B cell (primary cell): ENCODE measurements around the gene FAM107B. TPM values are rescaled to one million over a fixed set of nuclear protein-coding genes. Genes with fewer than 3 reads are reported as not detected.

Experiments used
- ATAC-seq: fragments of 200-7000 bp; cut with Tn5 transposase; one replicate; pipeline ENCODE4 v1.10.0; 2021; ENCODE audit warnings: low read depth, mild to moderate bottlenecking, moderate number of reproducible peaks, moderate library complexity
- CTCF ChIA-PET: fragments of 350-600 bp; sonication (Branson Sonifier 250); formaldehyde crosslinking; loops from one replicate; lab custom pipeline; 2021; ENCODE audit warnings: antibody characterized with exemption, inconsistent platforms; lab: Charles Lee
- POLR2A ChIA-PET: fragments of 350-600 bp; sonication (Branson Sonifier 250); formaldehyde crosslinking; loops from one replicate; lab custom pipeline; 2021; ENCODE audit warnings: antibody characterized with exemption; lab: Charles Lee
- DNase-seq: peaks from one replicate; pipeline ENCODE4 v3.0.0; 2013
- H2AFZ ChIP-seq: 2 replicates; pipeline ENCODE4 v1.6.1; 2012; ENCODE audit warnings: mild to moderate bottlenecking, low read depth, low read length; ENCODE audit not compliant: insufficient read depth, poor library complexity, severe bottlenecking
- H3K27ac ChIP-seq, 2 donors: 1 replicate in 1 of 2; 2 replicates in 1 of 2; pipeline ENCODE4 v1.5.1; 2012 to 2013; ENCODE audit warnings: low read length in 2 of 2, mild to moderate bottlenecking in 2 of 2, moderate library complexity in 1 of 2
- H3K27me3 ChIP-seq, 4 experiments: fragments of 200-600 bp in 1 of 4; sonication (generic) in 1 of 4; replicated peaks in 1 of 4; 1 replicate in 2 of 4; 2 replicates in 2 of 4; pipeline versions ENCODE4 v1.6.1 to v1.7.0; 2013 to 2016; ENCODE audit warnings: low read length in 3 of 4, mild to moderate bottlenecking in 2 of 4, mixed read lengths in 1 of 4, moderate library complexity in 1 of 4; ENCODE audit not compliant: insufficient read depth in 4 of 4, control insufficient read depth in 3 of 4; ENCODE audit errors: control extremely low read depth in 1 of 4
- H3K36me3 ChIP-seq, 2 experiments: replicated peaks in 1 of 2; 1 replicate in 1 of 2; 2 replicates in 1 of 2; pipeline versions ENCODE4 v1.6.1 to v1.7.1; 2013; ENCODE audit warnings: low read length in 1 of 2; ENCODE audit not compliant: insufficient read depth in 2 of 2, control insufficient read depth in 1 of 2; ENCODE audit errors: control extremely low read depth in 1 of 2, extremely low read depth in 1 of 2
- H3K4me1 ChIP-seq, 2 donors: fragments of 200-600 bp in 1 of 2; sonication (generic) in 1 of 2; 1 replicate in 1 of 2; 2 replicates in 1 of 2; pipeline versions ENCODE4 v1.5.1 to v1.6.1; 2013 to 2017; ENCODE audit warnings: low read length in 2 of 2; ENCODE audit not compliant: control insufficient read depth in 2 of 2, insufficient read depth in 2 of 2
- H3K4me2 ChIP-seq: replicated peaks from 2 replicates; pipeline ENCODE3; 2012; ENCODE audit warnings: mild to moderate bottlenecking, low read depth, low read length; ENCODE audit not compliant: poor library complexity, severe bottlenecking
- H3K4me3 ChIP-seq, 5 experiments: fragments of 200-600 bp in 1 of 5; sonication (generic) in 1 of 5; 1 replicate in 3 of 5; 2 replicates in 2 of 5; pipeline versions ENCODE4 v1.5.1 to v1.7.0; 2011 to 2016; ENCODE audit warnings: low read length in 4 of 5, mild to moderate bottlenecking in 4 of 5, low read depth in 2 of 5, control low read depth in 1 of 5, moderate library complexity in 1 of 5; ENCODE audit not compliant: insufficient read depth in 1 of 5; ENCODE audit errors: control extremely low read depth in 1 of 5, extremely low read depth in 1 of 5
- H3K79me2 ChIP-seq: fragments of 200-600 bp; sonication (generic); one replicate; pipeline ENCODE4 v1.6.0; 2016; ENCODE audit warnings: low read length; ENCODE audit not compliant: control insufficient read depth, insufficient read depth
- H3K9ac ChIP-seq: fragments of 200-600 bp; sonication (generic); 2 replicates; pipeline ENCODE4 v1.6.1; 2017; ENCODE audit warnings: mild to moderate bottlenecking, low read length, moderate library complexity
- H3K9me3 ChIP-seq, 3 donors: one replicate each; pipeline versions ENCODE4 v1.6.1 to v1.7.1; 2013; ENCODE audit warnings: low read length in 2 of 3; ENCODE audit not compliant: control insufficient read depth in 2 of 3, insufficient read depth in 1 of 3; ENCODE audit errors: control extremely low read depth in 1 of 3
- H4K20me1 ChIP-seq: 2 replicates; pipeline ENCODE4 v1.6.0; 2012; ENCODE audit warnings: mild to moderate bottlenecking, low read length; ENCODE audit not compliant: insufficient read depth, control insufficient read depth, poor library complexity, severe bottlenecking
- H3K27ac Mint-ChIP-seq: one replicate; pipeline ENCODE4 v1.8.0; 2021; ENCODE audit warnings: mixed read lengths
- H3K27me3 Mint-ChIP-seq: one replicate; pipeline ENCODE4 v1.8.0; 2021; ENCODE audit warnings: mixed read lengths
- H3K4me1 Mint-ChIP-seq: one replicate; pipeline ENCODE4 v1.8.0; 2021; ENCODE audit warnings: mixed read lengths
- H3K4me3 Mint-ChIP-seq: one replicate; pipeline ENCODE4 v1.8.0; 2021; ENCODE audit warnings: mixed read lengths
- H3K9me3 Mint-ChIP-seq: one replicate; pipeline ENCODE4 v1.8.0; 2022; ENCODE audit warnings: mixed read lengths; ENCODE audit not compliant: insufficient read depth
- CTCF ChIP-seq: fragments of 200-600 bp; IDR thresholded peaks from one replicate; pipeline ENCODE4 v1.8.0; 2022; ENCODE audit warnings: antibody characterized with exemption, mild to moderate bottlenecking
- EZH2 ChIP-seq: IDR thresholded peaks from 2 replicates; pipeline ENCODE4 v1.6.1; 2012; ENCODE audit warnings: borderline replicate concordance, low read depth, mild to moderate bottlenecking, moderate library complexity, low read length; ENCODE audit not compliant: insufficient read depth, poor library complexity, severe bottlenecking
- WGBS: methylation state at CpG from one replicate; pipeline ENCODE4 v1.1.5; 2013; ENCODE audit warnings: missing lambda C conversion rate; ENCODE audit not compliant: insufficient coverage; 5-methylcytosine and 5-hydroxymethylcytosine counted together
- intact Hi-C: fragments of 100-400 bp; cut with micrococcal nuclease; formaldehyde crosslinking; loops from one replicate; pipeline ENCODE4 v1.10.0; 2022
- polyA plus RNA-seq: library from polyadenylated mRNA; depleted of rRNA; stranded (reverse); fragments of >200 nt; gene quantifications from 2 replicates; pipeline ENCODE4 v1.2.3, GENCODE V29; 2012
- total RNA-seq, 2 donors: library from RNA; stranded (reverse); fragments of 120-200 nt in 1 of 2; gene quantifications; 1 replicate in 1 of 2; 2 replicates in 1 of 2; pipeline versions ENCODE4 v1.2.3 to v1.2.4, GENCODE V29; 2013 to 2022

The FAM107B gene
- total and polyA plus RNA-seq, 2 donors (not counting 1 experiment from before 2014, with no cell fraction given) = 31.9 to 318 TPM

DNA sequence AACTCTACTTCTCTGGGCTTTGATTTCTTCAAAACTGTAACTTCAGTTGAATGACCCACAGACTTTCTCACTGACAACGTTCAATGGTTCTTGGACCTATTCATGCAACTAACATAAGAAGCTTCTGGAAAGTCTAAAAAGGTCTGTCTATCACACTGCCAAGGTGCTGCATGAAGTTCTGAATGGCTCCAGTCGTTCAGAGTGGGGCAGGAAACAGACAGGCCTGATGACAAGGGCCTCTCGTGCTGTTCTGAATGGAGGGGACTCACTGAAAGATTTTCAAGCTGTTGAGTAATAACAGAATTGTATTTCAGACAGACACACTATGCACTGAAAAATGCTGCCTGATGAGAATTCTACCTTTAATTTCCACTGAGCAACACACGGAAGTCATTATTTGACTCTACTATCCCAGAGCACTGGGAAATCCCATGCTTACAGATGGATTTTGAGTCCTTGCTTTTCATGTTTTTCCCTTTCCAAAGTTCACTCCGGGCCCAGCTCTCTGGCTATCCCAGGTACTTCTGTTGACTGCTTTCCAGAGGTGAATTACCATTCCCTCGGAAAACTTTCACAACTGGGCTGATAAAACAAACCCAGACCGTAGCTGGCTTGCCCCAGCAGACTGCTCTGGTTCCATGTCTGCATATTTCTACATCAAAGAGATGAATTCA, 239.1 kb downstream of the FAM107B start:
- Histone ChIP-seq H4K20me1 (peaks cover 85% of the 10 kb centered on the region), H3K79me2 (peaks cover 99% of the 10 kb centered on the region), H3K9ac (no peak overlapping the region), H3K9me3 (no peaks in the 10 kb centered on the region), H2AFZ (no peak overlapping the region), H3K27ac (no peak overlapping the region), H3K27me3 (no peaks in the 10 kb centered on the region), H3K4me3 (no peak overlapping the region), H3K4me2 (no peak overlapping the region), H3K36me3 (peaks cover 4 to 72% of the 10 kb centered on the region in 2 experiments), H3K4me1 (peaks cover 0 to 10% of the 10 kb centered on the region in 2 donors)
- 91% methylated on average over 6 of the region's 7 CpGs for WGBS
- ATAC-seq = no peak
- Mint-ChIP-seq H3K27ac (no peak overlapping the region), H3K9me3 (no peaks in the 10 kb centered on the region), H3K4me3 (no peak overlapping the region), H3K4me1 (peaks cover 53% of the 10 kb centered on the region), H3K27me3 (no peaks in the 10 kb centered on the region)
- ChIA-PET POLR2A (no interaction called here), CTCF (interaction anchor here (1.0 to 4.1 kb wide), 8 partner anchors 11 to 1145 kb away, joined by 3 to 71 read pairs (median 6); partner anchors contain the start of genes CDNF, HSPA14 and MSANTD7)
- intact Hi-C loops = loop anchor here (5.0 kb wide), 1 partner anchor 302 kb away; the partner anchor contains the start of genes CDNF, HSPA14 and MSANTD7
- DNase-seq = no peak
- TF ChIP-seq CTCF (no peak), EZH2 (no peak)

- ChIA-PET CTCF (interaction anchor here (1.1 kb wide), 1 partner anchor 303 kb away, joined by 3 read pairs; no protein-coding TSS in a partner anchor), POLR2A (no interaction called here)
- 100% methylated on average over 5 of the region's 7 CpGs for WGBS
- H3K4me1 Mint-ChIP-seq = peaks cover 44% of the 10 kb centered on the region
- peaks cover 0 to 10% of the 10 kb centered on the region in 2 donors for H3K4me1 ChIP-seq
- H2AFZ ChIP-seq = no peak overlapping the region
- H3K79me2 ChIP-seq = peaks cover 99% of the 10 kb centered on the region
- intact Hi-C loops = no loop called here
- no peak overlapping the region for H3K27ac Mint-ChIP-seq
- no peak overlapping the region for H3K4me2 ChIP-seq
- no peak overlapping the region for H3K9ac ChIP-seq
- H3K27me3 ChIP-seq = no peaks in the 10 kb centered on the region
- no peaks in the 10 kb centered on the region for H3K9me3 Mint-ChIP-seq
- no peaks in the 10 kb centered on the region for H3K9me3 ChIP-seq
- ATAC-seq (no peak), DNase-seq (no peak)
- no peaks in the 10 kb centered on the region for H3K27me3 Mint-ChIP-seq
- peaks cover 93% of the 10 kb centered on the region for H4K20me1 ChIP-seq
- H3K36me3 ChIP-seq = peaks cover 7 to 74% of the 10 kb centered on the region in 2 experiments
- H3K4me3 ChIP-seq = no peak overlapping the region
- TF ChIP-seq EZH2 = no peak
- no peak for TF ChIP-seq CTCF
- no peak overlapping the region for H3K27ac ChIP-seq
- no peak overlapping the region for H3K4me3 Mint-ChIP-seq
Measured at GRCh38 chr10:14534152-14534551, 240.5 kb downstream of the FAM107B start.
